Upper lobe of left lung (tissue), 6 donors: ENCODE results near the gene USH1G. TPM values are rescaled to one million over a fixed set of nuclear protein-coding genes. Genes with fewer than 3 reads are reported as not detected.
A peak's percentile ranks its signal among the peaks of the same experiment; 100 is the strongest.

Source experiments
- ATAC-seq, 2 donors: fragments of 200-7000 bp; cut with Tn5 transposase; one replicate each; pipeline ENCODE4 v1.9.1; 2022; ENCODE audit warnings: mild to moderate bottlenecking in 2 of 2, moderate library complexity in 2 of 2; ENCODE audit not compliant: low FRiP score in 2 of 2
- DNase-seq, 2 donors: peaks; one replicate each; pipeline ENCODE4 v3.0.0-alpha.2; 2019 to 2020
- H3K27ac ChIP-seq, 4 donors: fragments of 200-600 bp; sonication (generic); one replicate each; pipeline ENCODE4 v1.5.1; 2016 to 2019
- H3K27me3 ChIP-seq, 4 donors: fragments of 200-600 bp; sonication (generic); one replicate each; pipeline ENCODE4 v1.5.1; 2017 to 2019
- H3K36me3 ChIP-seq, 4 donors: fragments of 200-600 bp; sonication (generic); one replicate each; pipeline ENCODE4 v1.5.1; 2016 to 2019
- H3K4me1 ChIP-seq, 4 donors: fragments of 200-600 bp; sonication (generic); one replicate each; pipeline ENCODE4 v1.5.1; 2018 to 2019
- H3K4me3 ChIP-seq, 4 donors: fragments of 200-600 bp; sonication (generic); one replicate each; pipeline ENCODE4 v1.5.1; 2017 to 2019; ENCODE audit warnings: mild to moderate bottlenecking in 2 of 4, moderate library complexity in 1 of 4
- H3K9me3 ChIP-seq, 4 donors: fragments of 200-600 bp; sonication (generic); one replicate each; pipeline ENCODE4 v1.5.1; 2018 to 2019
- CTCF ChIP-seq, 6 experiments: fragments of 450-650 bp in 4 of 6; fragments of 200-600 bp in 2 of 6; sonication (generic) in 2 of 6; IDR thresholded peaks; one replicate each; pipeline ENCODE4 v1.5.1; 2016 to 2019; ENCODE audit warnings: antibody characterized with exemption in 6 of 6
- EP300 ChIP-seq, 4 donors: sonication (generic); formaldehyde crosslinking; IDR thresholded peaks; one replicate each; pipeline ENCODE4 v1.5.1; 2017; ENCODE audit warnings: antibody characterized with exemption in 4 of 4, control low read depth in 2 of 4
- POLR2A ChIP-seq, 4 donors: fragments of 450-650 bp; IDR thresholded peaks; one replicate each; pipeline ENCODE4 v1.5.1; 2016 to 2017; ENCODE audit warnings: antibody characterized with exemption in 4 of 4, mild to moderate bottlenecking in 2 of 4
- POLR2AphosphoS5 ChIP-seq, 2 donors: sonication (generic); formaldehyde crosslinking; IDR thresholded peaks; one replicate each; pipeline ENCODE4 v1.5.1; 2017; ENCODE audit warnings: antibody characterized with exemption in 2 of 2
- WGBS, 2 donors: methylation state at CpG; one replicate each; pipeline ENCODE4 v1.1.5; 2017 to 2018; 5-methylcytosine and 5-hydroxymethylcytosine counted together
- total RNA-seq, 6 donors: library from RNA; depleted of rRNA in 4 of 6; stranded (reverse); fragments of >200 nt in 4 of 6; gene quantifications; one replicate each; pipeline versions ENCODE4 v1.1.0 to v1.2.1, GENCODE V29; 2016 to 2021
- donor health status: DM: no; HTN: no; CAD: no; lungs with moderate emphysema.
- donor health status: DM: no; HTN: yes; CAD: no; lungs with severe emphysema.

USH1G gene
- total RNA-seq, 6 donors from 2014 or later = 0.13 TPM; not detected in 5

- no peaks in the 10 kb centered on the region for H3K36me3 ChIP-seq
- no peaks in the 10 kb centered on the region for H3K4me1 ChIP-seq
- H3K4me3 ChIP-seq = no peak overlapping the region
- DNase-seq (no peak), ATAC-seq (peak in 1 of 2 donors; percentile 12)
- TF ChIP-seq CTCF (IDR thresholded peaks at IDR 0.05) = no peak
- no peaks in the 10 kb centered on the region for H3K27me3 ChIP-seq
- 72 to 78% methylated on average over 10 to 20 of the region's 20 CpGs for WGBS, 2 donors
- H3K9me3 ChIP-seq = no peaks in the 10 kb centered on the region
- H3K27ac ChIP-seq = no peak overlapping the region
Measured at GRCh38 chr17:74882517-74883240, 40.4 kb downstream of the USH1G start.

DNA sequence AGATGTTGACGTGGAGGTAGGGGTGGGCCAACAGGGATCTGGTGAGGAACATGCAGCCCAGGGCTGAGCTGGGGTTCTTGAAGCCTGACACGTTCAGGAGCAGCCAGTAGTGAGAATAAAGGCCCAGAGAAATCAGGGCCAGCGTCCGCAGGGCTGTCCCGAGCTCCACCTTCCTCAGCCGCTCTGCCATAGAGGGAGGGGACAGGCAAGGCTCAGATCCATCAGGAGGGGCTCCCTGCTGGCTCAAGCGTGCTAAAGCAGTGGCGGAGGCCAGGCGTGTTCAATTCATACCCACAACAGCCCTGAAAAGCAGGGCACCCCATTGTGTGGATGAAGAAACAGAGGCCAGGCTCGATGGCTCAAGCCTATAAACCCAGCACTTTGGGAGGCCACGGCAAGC, 42.0 kb downstream of the USH1G start:
- DNase-seq (no peak), ATAC-seq (no peak)
- TF ChIP-seq POLR2AphosphoS5 (IDR thresholded peaks at IDR 0.05) (no peak), EP300 (IDR thresholded peaks at IDR 0.05) (no peak), POLR2A (IDR thresholded peaks at IDR 0.05) (no peak), CTCF (IDR thresholded peaks at IDR 0.05) (no peak)
- no peak overlapping the region for H3K27ac ChIP-seq
- 86 to 87% methylated on average over 11 of the region's 11 CpGs for WGBS, 2 donors
- H3K4me3 ChIP-seq = no peak overlapping the region
- H3K9me3 ChIP-seq = no peaks in the 10 kb centered on the region
- no peaks in the 10 kb centered on the region for H3K27me3 ChIP-seq
- no peaks in the 10 kb centered on the region for H3K4me1 ChIP-seq
- H3K36me3 ChIP-seq = no peaks in the 10 kb centered on the region

GRCh38 chr17:74879308-74879707, 43.7 kb downstream of the USH1G start:
- Histone ChIP-seq H3K9me3 (no peaks in the 10 kb centered on the region), H3K36me3 (no peaks in the 10 kb centered on the region), H3K27ac (no peak overlapping the region), H3K27me3 (no peaks in the 10 kb centered on the region), H3K4me1 (no peaks in the 10 kb centered on the region), H3K4me3 (no peak overlapping the region)
- no peak for DNase-seq
- TF ChIP-seq POLR2AphosphoS5 (IDR thresholded peaks at IDR 0.05) = no peak
- TF ChIP-seq EP300 (IDR thresholded peaks at IDR 0.05) = no peak
- TF ChIP-seq CTCF (IDR thresholded peaks at IDR 0.05) = no peak
- no peak for TF ChIP-seq POLR2A (IDR thresholded peaks at IDR 0.05)
- ATAC-seq = no peak
- 88 to 95% methylated on average over 4 to 16 of the region's 16 CpGs for WGBS, 2 donors

DNA sequence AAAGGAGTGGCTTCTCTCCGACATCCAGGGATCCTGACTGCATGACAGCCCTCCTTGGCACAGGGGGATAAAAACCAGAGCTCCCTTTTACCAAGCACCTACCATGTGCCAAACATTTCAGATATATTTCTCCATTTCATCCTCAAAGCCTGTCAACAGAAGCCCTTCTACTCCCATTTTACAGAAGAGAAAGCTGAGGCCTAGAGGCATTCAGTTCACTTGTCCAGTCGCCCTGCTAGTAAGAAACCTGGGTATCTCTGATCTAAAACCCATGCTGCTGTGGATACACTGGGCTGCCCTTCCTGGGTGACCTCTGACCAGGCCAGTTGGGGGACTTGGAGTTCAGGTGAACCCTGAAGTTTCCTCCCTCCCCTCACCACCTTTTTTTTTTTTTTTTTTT, 44.4 kb downstream of the USH1G start:
- ATAC-seq = no peak
- DNase-seq = no peak
- Histone ChIP-seq H3K4me1 (peaks cover 2 to 6% (median 4%) of the 10 kb centered on the region in 4 donors), H3K27me3 (no peaks in the 10 kb centered on the region), H3K27ac (no peak overlapping the region), H3K4me3 (no peak overlapping the region), H3K36me3 (no peaks in the 10 kb centered on the region), H3K9me3 (no peaks in the 10 kb centered on the region)
- 80 to 89% methylated on average over 2 of the region's 2 CpGs for WGBS, 2 donors
- TF ChIP-seq EP300 (IDR thresholded peaks at IDR 0.05) = no peak
- no peak for TF ChIP-seq POLR2A (IDR thresholded peaks at IDR 0.05)
- no peak for TF ChIP-seq POLR2AphosphoS5 (IDR thresholded peaks at IDR 0.05)
- TF ChIP-seq CTCF (IDR thresholded peaks at IDR 0.05) = no peak
